ENCODE measurements around the gene KYNU. TPM values are rescaled to one million over a fixed set of nuclear protein-coding genes. Genes with fewer than 3 reads are reported as not detected.

Gene KYNU
- total and polyA plus RNA-seq, 11 donors, result 0.38 to 14.0 (median 0.77) TPM

- Histone ChIP-seq H3K4me1 (peaks cover 0 to 4% (median 0%) of the 10 kb centered on the region in 12 donors), H3K27ac (no peak overlapping the region), H3K36me3 (no peaks in the 10 kb centered on the region), H3K9me3 (no peaks in the 10 kb centered on the region), H3K27me3 (peaks cover 0 to 3% (median 0%) of the 10 kb centered on the region in 9 donors), H3K4me3 (no peak overlapping the region)
- no peak for DNase-seq
- intact Hi-C loops (cut with DNase I), result no loop called here
- TF ChIP-seq POLR2A (IDR thresholded peaks at IDR 0.05) (no peak), CTCF (IDR thresholded peaks at IDR 0.05) (no peak)
- no peak for ATAC-seq
- 69 to 78% (median 73%) methylated on average over 3 of the region's 3 CpGs for whole genome bisulfite sequencing, 4 donors
Observed at GRCh38 chr2:142991295-142991694, 113.8 kb downstream of the KYNU start.

GRCh38 chr2:142992840-142993239 is 115.4 kb downstream of the KYNU start:
- no peak for TF ChIP-seq CTCF (IDR thresholded peaks at IDR 0.05)
- TF ChIP-seq POLR2A (IDR thresholded peaks at IDR 0.05), result no peak
- Histone ChIP-seq H3K4me3 (no peak overlapping the region), H3K36me3 (no peaks in the 10 kb centered on the region), H3K4me1 (peaks cover 0 to 4% (median 0%) of the 10 kb centered on the region in 12 donors), H3K27me3 (peaks cover 0 to 3% (median 0%) of the 10 kb centered on the region in 9 donors), H3K9me3 (no peaks in the 10 kb centered on the region), H3K27ac (no peak overlapping the region)
- intact Hi-C loops (cut with DNase I), result no loop called here
- DNase-seq (no peak), ATAC-seq (no peak)
- 74 to 80% (median 76%) methylated on average over 4 of the region's 4 CpGs for WGBS, 4 donors

GRCh38 chr2:142993771-142994170 is 116.3 kb downstream of the KYNU start:
- H3K4me1 ChIP-seq, result peaks cover 0 to 4% (median 0%) of the 10 kb centered on the region in 12 donors
- peaks cover 0 to 3% (median 0%) of the 10 kb centered on the region in 9 donors for H3K27me3 ChIP-seq
- H3K9me3 ChIP-seq, result no peaks in the 10 kb centered on the region
- H3K36me3 ChIP-seq, result no peaks in the 10 kb centered on the region
- intact Hi-C loops (cut with DNase I), result no loop called here
- no peak overlapping the region for H3K27ac ChIP-seq
- ATAC-seq, result no peak
- no peak for DNase-seq
- no peak overlapping the region for H3K4me3 ChIP-seq
- WGBS, 4 donors, result 64 to 74% (median 70%) methylated on average over 2 of the region's 2 CpGs
- TF ChIP-seq POLR2A (IDR thresholded peaks at IDR 0.05) (no peak), CTCF (IDR thresholded peaks at IDR 0.05) (no peak)

- DNase-seq, result no peak
- Histone ChIP-seq H3K27ac (no peak overlapping the region), H3K4me3 (no peak overlapping the region), H3K9me3 (no peaks in the 10 kb centered on the region), H3K27me3 (peaks cover 0 to 3% (median 0%) of the 10 kb centered on the region in 9 donors), H3K36me3 (no peaks in the 10 kb centered on the region), H3K4me1 (no peaks in the 10 kb centered on the region)
- intact Hi-C loops (cut with DNase I), result no loop called here
- TF ChIP-seq POLR2A (IDR thresholded peaks at IDR 0.05), result no peak
- TF ChIP-seq CTCF (IDR thresholded peaks at IDR 0.05), result no peak
- no peak for ATAC-seq
- WGBS, 4 donors, result 85 to 92% (median 87%) methylated on average over 2 of the region's 2 CpGs
Observed at GRCh38 chr2:142994665-142995064, 117.2 kb downstream of the KYNU start.
